NT2/D1 (cell line): ENCODE results near the gene DBF4B.

Source experiments
- SUZ12 ChIP-seq: IDR thresholded peaks from 2 replicates; pipeline ENCODE4 v1.6.1; 2011; ENCODE audit not compliant: insufficient read length, insufficient read depth; ENCODE audit errors: extremely low read depth
- YY1 ChIP-seq: IDR thresholded peaks from 2 replicates; pipeline ENCODE4 v1.6.1; 2011; ENCODE audit not compliant: insufficient read length, insufficient read depth
- ZNF274 ChIP-seq: IDR thresholded peaks from 2 replicates; pipeline ENCODE4 v1.6.1; 2011; ENCODE audit warnings: mild to moderate bottlenecking, low read depth, low read length

- TF ChIP-seq YY1 = no peak
- no peak for TF ChIP-seq SUZ12
- TF ChIP-seq ZNF274 = no peak
Observed at GRCh38 chr17:44786551-44787081, 78.2 kb downstream of the DBF4B start.
